ENCODE data around the gene PREX1. TPM values are rescaled to one million over a fixed set of nuclear protein-coding genes. Genes with fewer than 3 reads are reported as not detected.
"Not testable (repeated sequence)": the region's sequence is repeated elsewhere in the genome, so short reads cannot be mapped to it uniquely, and the experiment has no call there.

The PREX1 gene
- total and polyA plus RNA-seq, 8 donors, result 1.5 to 13.2 (median 6.3) TPM

DNA sequence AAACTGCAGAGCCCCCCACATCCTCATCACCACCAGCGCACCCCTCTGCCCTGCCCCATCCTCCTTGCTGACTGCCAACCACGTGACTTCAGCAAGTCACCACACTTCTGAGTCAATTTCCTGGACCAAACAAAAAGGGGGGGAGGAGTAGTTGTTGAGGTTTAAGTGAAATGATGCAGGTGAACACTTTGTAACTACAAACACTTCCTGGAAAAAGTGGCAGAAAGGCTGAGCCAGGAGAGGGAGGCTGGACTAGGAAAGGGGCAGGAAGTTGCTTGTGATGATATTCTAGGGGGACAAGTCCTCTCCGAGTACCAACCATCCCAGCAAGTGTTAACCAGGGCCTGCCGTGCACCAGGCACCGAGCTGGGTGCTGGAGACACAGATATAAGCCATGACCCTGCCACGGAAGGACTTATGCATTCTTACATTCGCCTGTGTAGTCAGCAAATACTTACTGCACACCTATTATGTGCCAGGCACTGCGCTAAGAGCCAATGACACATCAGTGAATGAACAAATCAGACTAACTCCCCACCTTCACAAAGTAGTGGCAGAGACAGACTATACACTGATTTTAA is 67.3 kb downstream of the PREX1 start:
- Histone ChIP-seq H3K27me3 (no peaks in the 10 kb centered on the region), H3K4me1 (no peaks in the 10 kb centered on the region), H3K36me3 (no peaks in the 10 kb centered on the region), H3K4me3 (no peak overlapping the region), H3K9me3 (no peaks in the 10 kb centered on the region), H3K27ac (peak overlapping the region in 1 of 4 donors; percentile 23)
- no peak for FAIRE-seq
- 65 to 82% methylated on average over 8 of the region's 8 CpGs for WGBS, 2 donors
- no peak for DNase-seq
- intact Hi-C loops (cut with DNase I), result no loop called here
- TF ChIP-seq, protein P1, sequence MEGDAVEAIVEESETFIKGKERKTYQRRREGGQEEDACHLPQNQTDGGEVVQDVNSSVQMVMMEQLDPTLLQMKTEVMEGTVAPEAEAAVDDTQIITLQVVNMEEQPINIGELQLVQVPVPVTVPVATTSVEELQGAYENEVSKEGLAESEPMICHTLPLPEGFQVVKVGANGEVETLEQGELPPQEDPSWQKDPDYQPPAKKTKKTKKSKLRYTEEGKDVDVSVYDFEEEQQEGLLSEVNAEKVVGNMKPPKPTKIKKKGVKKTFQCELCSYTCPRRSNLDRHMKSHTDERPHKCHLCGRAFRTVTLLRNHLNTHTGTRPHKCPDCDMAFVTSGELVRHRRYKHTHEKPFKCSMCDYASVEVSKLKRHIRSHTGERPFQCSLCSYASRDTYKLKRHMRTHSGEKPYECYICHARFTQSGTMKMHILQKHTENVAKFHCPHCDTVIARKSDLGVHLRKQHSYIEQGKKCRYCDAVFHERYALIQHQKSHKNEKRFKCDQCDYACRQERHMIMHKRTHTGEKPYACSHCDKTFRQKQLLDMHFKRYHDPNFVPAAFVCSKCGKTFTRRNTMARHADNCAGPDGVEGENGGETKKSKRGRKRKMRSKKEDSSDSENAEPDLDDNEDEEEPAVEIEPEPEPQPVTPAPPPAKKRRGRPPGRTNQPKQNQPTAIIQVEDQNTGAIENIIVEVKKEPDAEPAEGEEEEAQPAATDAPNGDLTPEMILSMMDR (IDR thresholded peaks at IDR 0.05), result no peak
- peak in 3 of 4 donors; percentile 51 to 69 (median 63) for ATAC-seq

DNA sequence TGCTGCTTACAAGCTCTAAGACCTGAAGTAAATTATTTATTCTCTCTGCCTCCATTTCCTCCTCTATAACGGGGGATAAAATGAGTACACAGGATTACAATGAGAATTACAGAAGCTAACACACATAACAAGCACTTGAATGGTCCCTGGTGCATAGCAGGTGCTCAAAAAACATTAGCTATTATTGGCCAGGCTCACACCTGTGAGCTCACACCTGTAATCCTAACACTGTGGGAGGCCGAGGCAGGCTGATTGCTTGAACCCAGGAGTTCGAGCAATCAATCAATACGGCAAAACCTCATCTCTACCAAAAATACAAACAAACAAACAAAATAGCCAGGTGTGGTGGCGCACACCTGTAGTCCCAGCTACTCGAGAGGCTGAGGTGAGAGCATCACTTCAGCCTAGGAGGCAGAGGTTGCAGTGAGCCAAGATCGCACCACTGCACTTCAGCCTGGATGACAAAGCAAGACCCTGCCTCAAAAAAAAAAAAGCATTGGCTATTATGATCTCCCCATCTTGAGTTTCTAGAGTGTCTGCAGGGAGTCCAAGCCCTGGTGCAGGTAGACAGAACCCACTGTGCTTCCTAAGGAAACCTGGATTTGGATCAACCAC is 68.1 kb downstream of the PREX1 start:
- TF ChIP-seq, protein P1 (IDR thresholded peaks at IDR 0.05), result no peak
- FAIRE-seq, result no peak
- Histone ChIP-seq H3K4me3 (no peak overlapping the region), H3K9me3 (no peaks in the 10 kb centered on the region), H3K36me3 (no peaks in the 10 kb centered on the region), H3K27me3 (no peaks in the 10 kb centered on the region), H3K4me1 (no peaks in the 10 kb centered on the region), H3K27ac (no peak overlapping the region)
- intact Hi-C loops (cut with DNase I), result no loop called here
- no peak for ATAC-seq
- no peak for DNase-seq
- 81 to 84% methylated on average over 7 of the region's 7 CpGs for WGBS, 2 donors

DNA sequence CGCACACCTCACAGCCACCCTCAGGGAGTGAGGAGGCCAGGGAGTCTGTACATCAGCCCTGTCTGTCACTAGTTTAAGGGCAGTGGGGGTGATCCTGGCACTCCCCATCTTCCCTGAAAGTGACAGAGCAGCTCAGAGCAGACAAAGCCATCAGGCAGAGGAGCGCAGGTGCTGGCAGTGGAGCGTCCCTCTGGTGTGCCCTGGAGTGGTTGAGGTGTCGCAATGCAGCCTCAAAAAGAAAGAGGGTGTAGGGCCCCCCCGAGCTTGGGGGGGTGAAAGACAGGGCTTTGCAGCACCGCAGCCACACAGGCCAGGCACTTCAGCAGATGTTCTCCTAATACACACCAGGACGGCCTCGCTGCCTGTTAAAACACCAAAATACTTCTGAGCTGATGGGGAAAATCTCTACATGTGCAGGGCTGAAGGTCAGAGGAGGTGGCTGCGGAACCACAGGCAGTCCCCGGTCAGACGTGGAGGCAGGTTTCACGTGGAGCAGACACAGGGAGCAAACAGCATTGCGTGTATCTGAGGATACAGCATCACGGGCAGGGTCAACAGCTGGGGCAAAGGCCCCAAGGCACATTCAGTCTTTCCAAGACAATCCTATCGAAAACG is 69.5 kb downstream of the PREX1 start:
- Histone ChIP-seq H3K4me3 (no peak overlapping the region), H3K27ac (no peak overlapping the region), H3K27me3 (no peaks in the 10 kb centered on the region), H3K9me3 (no peaks in the 10 kb centered on the region), H3K36me3 (no peaks in the 10 kb centered on the region), H3K4me1 (no peaks in the 10 kb centered on the region)
- TF ChIP-seq, protein P1 (IDR thresholded peaks at IDR 0.05), result no peak
- DNase-seq (no peak), FAIRE-seq (no peak), ATAC-seq (peak in 1 of 4 donors; percentile 37)
- intact Hi-C loops (cut with DNase I), result no loop called here
- 78 to 85% methylated on average over 16 of the region's 16 CpGs for WGBS, 2 donors

DNA sequence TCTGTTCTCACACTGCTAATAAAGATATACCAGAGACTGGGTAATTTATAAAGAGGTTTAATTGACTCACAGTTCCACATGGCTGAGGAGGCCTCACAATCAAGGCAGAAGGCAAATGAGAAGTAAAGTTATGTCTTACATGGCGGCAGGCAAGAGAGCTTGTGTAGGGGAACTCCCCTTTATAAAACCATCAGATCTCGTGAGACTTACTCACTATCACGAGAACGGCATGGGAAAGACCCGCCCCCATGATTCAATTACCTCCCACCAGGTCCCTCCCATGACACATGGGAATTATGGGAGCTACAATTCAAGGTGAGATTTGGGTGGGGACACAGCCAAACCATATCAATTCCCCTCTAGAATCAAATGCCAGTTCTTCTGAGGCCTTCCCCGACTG is 71.0 kb downstream of the PREX1 start:
- 86 to 88% methylated on average over 6 of the region's 6 CpGs for WGBS, 2 donors
- H3K36me3 ChIP-seq; H3K27ac ChIP-seq; ATAC-seq; H3K4me3 ChIP-seq; FAIRE-seq; DNase-seq; H3K4me1 ChIP-seq; intact Hi-C loops (cut with DNase I); H3K9me3 ChIP-seq; H3K27me3 ChIP-seq: not testable (repeated sequence)

DNA sequence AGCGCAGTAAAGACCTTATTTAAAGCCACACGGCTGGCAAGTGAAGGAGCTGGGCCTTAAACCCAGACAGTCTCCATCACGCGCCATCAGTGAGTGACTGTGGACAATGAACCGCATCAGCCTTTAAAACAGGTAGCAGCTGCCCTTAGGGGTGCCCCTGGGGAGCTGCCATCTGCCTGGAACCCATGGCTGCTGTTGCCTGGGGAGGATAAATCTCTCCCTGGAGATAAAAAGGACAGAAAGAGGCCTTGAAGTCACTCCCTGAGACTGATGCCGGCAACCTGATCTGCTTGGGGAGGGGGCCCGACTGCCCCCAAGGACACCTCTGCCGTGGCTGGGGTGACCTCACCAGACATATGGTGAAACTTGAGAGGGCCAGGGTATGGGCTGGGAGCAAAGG is 73.5 kb downstream of the PREX1 start:
- H3K27me3 ChIP-seq, result no peaks in the 10 kb centered on the region
- no peak for ATAC-seq
- no peak overlapping the region for H3K27ac ChIP-seq
- no peaks in the 10 kb centered on the region for H3K9me3 ChIP-seq
- no peaks in the 10 kb centered on the region for H3K36me3 ChIP-seq
- intact Hi-C loops (cut with DNase I), result no loop called here
- H3K4me1 ChIP-seq, result no peaks in the 10 kb centered on the region
- no peak for FAIRE-seq
- TF ChIP-seq, protein P1 (IDR thresholded peaks at IDR 0.05), result no peak
- no peak for DNase-seq
- 73 to 79% methylated on average over 8 of the region's 8 CpGs for WGBS, 2 donors
- H3K4me3 ChIP-seq, result no peak overlapping the region
